Posterior cingulate gyrus (tissue), 11 donors: ENCODE results near the gene KBTBD8.

Experiments
- DNase-seq, 10 donors: peaks; one replicate each; pipeline versions ENCODE4 v3.0.0 to v3.0.0-alpha.2; 2020 to 2021; ENCODE audit warnings: mixed read lengths in 3 of 10
- intact Hi-C: fragments of 100-400 bp; cut with DNase I; formaldehyde crosslinking; loops from one replicate; pipeline ENCODE4 v1.15.1; 2023

Gene KBTBD8

DNA sequence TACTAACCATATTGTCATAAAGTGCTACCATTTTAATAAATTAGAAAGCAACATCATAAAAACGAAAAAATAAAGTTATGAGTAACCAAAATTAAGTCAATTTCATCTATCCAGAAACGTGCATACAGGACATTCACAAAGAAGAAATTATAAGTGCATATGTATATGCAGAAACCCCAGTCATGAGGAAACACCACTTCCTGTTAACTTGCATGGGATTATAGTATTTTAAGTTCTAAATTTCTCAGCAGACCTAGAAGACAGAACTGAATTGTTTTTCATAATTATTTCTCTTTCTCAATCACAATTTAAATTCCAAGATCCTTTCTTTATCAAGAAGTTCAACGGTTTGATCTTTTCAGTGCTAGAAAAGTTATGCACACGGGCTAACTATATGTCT lies 1.4 kb upstream of the KBTBD8 start:
- DNase-seq, result no peak

GRCh38 chr3:66997560-66998112 lies 471 bp upstream of the KBTBD8 start:
- DNase-seq, result peak in 5 of 10 donors; percentile 6 to 90 (median 17)
- intact Hi-C loops, result no loop called here

More for the DNA sequence above, 1.4 kb upstream of the KBTBD8 start:
- intact Hi-C loops, result no loop called here

DNA sequence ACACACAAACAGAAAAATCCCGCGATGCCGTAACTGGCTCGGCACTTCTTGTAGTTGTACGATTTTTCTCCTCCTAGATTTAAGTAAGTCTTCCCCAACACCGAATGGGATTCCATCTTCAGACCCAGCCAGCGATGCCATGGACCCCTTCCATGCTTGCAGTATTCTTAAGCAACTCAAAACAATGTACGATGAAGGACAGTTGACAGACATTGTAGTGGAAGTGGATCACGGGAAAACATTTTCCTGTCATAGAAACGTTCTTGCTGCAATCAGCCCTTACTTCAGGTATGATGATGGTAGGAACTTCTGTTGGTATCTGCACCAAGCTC lies 763 bp downstream of the KBTBD8 start:
- intact Hi-C loops, result no loop called here
- no peak for DNase-seq

- intact Hi-C loops, result no loop called here
- DNase-seq, result no peak
Measured at GRCh38 chr3:67000009-67000408, 1.9 kb downstream of the KBTBD8 start.

- no peak for DNase-seq
- intact Hi-C loops, result no loop called here
Measured at GRCh38 chr3:67001086-67001861, 3.2 kb downstream of the KBTBD8 start.

GRCh38 chr3:67005974-67006373 lies 7.9 kb downstream of the KBTBD8 start:
- no peak for DNase-seq
- intact Hi-C loops, result no loop called here

DNA sequence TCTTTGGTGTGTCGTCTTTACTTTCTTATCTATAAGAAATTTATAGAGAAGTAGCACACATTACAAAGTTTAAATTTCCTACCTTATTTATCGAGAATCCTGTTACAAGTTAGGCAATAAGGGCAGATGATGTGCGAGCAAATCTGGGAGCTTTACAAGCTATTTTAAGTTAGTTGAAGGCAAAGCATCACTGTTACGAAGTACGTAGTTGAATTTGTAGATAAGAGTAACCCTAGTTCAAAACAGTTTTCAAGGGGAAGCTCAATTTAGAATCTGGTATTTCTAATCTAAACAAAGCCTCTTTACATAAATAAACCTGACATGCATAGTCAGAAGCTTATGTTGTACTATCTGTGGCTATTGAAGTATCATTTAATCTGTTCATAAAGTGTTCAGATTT lies 8.4 kb downstream of the KBTBD8 start:
- DNase-seq, result no peak
- intact Hi-C loops, result no loop called here

DNA sequence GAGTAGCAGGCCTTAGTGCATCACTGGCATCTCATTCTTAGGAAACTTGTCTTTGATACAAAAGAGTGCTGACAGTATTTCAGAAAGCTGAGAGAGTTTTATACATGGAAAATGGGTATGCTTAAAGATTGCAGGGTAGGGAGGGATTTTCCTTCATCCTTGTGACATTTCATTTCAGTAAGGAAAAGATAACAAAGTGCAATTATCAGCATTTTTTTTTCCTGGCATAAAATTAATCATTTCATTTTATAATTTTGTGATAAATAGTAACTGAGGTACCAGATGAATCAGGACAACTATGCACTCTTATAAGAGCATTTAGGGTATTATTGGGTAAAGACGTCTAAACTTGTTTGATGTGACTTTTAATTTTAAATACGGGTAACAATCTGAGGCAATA lies 10.3 kb downstream of the KBTBD8 start:
- no peak for DNase-seq
- intact Hi-C loops, result no loop called here

- no peak for DNase-seq
- intact Hi-C loops, result no loop called here
Measured at GRCh38 chr3:67009716-67010115, 11.6 kb downstream of the KBTBD8 start.

GRCh38 chr3:67011414-67012131 lies 13.5 kb downstream of the KBTBD8 start:
- no peak for DNase-seq
- intact Hi-C loops, result no loop called here

DNA sequence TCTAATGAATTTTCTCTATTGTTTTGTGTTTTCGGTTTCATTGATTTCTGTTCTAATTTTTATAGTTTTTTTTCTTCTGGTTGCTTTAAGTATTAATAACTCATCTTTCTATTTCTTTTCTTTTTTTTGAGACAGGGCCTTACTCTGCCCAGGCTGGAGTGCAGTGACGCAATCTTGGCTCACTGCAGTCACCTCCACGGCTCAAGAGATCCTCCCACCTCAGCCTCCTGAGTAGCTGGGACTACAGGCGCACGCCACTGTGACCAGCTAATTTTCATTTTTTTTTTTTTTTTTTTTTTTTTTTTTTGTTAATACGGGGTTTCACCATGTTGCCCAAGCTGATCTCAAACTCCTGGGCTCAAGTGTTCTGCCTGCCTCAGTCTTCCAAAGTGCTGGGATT lies 14.5 kb downstream of the KBTBD8 start:
- intact Hi-C loops, result no loop called here
- DNase-seq, result no peak

DNA sequence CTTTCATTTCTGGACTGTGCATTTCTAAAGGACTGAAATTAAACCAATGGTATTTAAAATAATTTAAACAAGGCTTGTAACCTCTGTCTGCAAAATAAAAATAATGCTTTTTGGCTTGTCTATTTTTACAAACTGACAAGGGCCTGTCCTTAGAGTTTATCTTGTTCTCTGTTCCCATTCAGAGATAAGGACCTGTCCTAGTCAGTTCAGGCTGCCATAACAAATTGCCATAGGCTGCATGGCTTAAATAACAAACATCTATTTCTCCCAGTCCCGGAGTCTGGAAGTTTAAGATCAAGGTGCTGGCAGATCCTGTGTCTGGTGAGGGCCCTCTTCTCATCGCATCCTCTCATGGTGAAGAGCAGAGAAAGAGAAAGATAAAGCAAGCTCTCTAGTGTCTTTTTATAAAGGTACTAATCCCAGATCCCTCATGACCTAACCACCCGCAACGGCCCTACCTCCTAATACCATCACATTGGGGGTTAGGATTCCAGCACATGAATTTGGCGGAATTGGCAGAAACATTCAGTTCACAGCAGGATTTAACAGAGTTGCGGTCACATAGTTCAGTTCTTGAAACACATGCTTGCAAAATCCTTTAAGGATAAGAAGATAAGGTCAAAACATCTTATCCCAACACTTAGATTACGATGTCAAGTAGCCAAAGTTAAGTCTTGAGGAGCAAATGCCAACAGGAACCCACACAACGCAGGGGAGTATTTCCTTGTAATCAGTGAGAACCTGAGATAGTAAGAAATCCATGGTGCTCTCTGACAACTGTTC lies 17.8 kb downstream of the KBTBD8 start:
- intact Hi-C loops, result no loop called here
- DNase-seq, result no peak

DNA sequence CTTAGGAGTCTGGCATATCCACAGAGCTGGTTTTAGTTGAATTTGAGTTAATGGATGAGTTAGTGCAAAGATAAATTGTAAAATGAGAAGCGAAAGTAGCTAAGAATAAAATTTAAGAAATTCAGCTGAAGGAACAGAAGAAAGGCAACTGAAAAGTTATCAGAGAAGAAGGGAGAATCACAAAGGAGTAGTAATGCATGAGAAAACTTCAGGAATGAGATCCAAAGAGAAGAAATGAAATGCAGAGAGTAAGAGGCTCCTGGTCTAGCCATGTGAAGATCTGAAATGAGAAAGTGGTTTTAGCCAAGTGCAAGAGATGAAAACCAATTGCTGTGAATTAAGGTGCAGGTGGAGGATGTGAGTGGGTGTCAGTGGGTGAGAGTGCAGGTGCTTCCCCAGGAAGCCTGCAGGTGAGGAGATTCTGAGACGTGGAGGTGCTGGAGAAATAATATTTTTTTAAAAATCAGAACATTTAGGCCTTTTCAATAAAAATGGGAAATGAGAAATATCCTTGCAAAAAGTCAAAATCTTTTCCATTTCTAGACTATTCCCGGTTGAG lies 18.5 kb downstream of the KBTBD8 start:
- intact Hi-C loops, result no loop called here
- DNase-seq, result no peak

GRCh38 chr3:67017211-67017610 lies 19.1 kb downstream of the KBTBD8 start:
- no peak for DNase-seq
- intact Hi-C loops, result no loop called here

- intact Hi-C loops, result no loop called here
Measured at GRCh38 chr3:67018105-67018788, 20.1 kb downstream of the KBTBD8 start.

DNA sequence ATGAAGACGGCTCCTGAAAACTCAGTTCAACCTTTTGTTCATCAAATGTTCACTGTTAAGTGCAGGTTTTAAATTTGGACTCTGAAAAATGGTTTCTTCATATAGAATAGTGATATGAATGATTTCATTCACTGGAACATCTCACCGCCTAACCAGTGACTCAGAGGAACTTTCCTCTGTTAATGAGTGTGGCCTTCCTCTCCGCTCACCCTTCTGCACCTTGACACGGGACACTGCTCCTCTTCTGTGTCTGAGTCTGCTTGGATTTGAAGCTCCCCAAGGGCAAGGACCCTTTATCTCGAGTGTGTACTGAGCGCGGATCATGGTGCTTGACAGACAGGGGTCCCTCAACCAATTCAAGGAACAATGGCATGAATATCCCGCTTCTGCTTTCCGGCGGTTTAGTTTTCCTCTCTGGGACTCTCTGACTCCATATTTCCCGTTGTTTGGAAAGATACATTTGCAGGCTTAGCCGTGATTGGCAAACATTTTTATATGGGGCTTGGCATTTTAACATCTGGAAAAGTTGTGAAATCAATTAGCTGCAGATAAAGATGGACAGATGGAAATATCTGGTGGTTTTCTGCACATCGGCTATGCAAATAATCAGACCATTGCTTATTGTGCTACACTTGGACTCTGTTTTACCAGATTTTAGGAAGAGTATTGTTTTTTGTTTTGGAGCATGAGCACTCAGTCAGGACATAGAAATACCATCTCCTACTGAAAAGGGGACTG lies 20.9 kb downstream of the KBTBD8 start:
- intact Hi-C loops, result no loop called here
- no peak for DNase-seq

More at GRCh38 chr3:67018105-67018788, 20.1 kb downstream of the KBTBD8 start:
- DNase-seq, result no peak

DNA sequence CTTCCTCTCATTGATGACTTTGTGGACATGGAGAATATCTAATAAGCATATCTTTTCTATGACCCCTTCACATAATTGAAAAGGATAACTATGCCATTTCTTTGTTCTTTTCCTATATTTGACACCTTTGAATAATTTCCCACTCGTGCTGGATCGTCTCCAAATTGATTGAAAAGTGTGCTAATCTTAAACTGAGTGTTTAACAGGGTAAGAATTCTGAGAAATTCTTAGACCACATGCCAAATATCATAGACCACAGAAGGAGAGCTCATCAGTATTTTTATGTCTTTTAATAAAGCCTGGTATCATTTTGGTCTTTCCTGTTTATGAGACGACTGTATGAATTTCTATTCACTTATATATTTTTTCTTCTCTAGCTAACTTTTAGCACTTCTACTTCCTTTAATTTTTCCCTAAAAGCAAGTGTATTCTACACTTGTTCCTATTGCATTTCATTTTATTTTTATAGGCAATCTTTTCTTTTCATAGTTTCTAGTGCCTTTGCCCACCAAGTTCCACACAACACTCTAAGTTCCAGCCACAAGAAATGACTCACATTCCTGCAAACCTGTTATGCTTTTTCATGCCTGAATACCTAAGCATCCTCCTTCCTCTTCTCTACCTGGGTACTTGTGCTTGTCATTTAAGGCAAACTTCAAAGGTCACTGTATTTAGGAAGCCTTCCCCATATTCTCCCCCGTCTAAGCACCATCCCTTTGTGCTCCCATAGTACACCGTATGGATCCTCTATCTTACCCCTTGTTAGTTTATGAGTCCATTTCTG lies 30.1 kb downstream of the KBTBD8 start:
- intact Hi-C loops, result no loop called here

DNA sequence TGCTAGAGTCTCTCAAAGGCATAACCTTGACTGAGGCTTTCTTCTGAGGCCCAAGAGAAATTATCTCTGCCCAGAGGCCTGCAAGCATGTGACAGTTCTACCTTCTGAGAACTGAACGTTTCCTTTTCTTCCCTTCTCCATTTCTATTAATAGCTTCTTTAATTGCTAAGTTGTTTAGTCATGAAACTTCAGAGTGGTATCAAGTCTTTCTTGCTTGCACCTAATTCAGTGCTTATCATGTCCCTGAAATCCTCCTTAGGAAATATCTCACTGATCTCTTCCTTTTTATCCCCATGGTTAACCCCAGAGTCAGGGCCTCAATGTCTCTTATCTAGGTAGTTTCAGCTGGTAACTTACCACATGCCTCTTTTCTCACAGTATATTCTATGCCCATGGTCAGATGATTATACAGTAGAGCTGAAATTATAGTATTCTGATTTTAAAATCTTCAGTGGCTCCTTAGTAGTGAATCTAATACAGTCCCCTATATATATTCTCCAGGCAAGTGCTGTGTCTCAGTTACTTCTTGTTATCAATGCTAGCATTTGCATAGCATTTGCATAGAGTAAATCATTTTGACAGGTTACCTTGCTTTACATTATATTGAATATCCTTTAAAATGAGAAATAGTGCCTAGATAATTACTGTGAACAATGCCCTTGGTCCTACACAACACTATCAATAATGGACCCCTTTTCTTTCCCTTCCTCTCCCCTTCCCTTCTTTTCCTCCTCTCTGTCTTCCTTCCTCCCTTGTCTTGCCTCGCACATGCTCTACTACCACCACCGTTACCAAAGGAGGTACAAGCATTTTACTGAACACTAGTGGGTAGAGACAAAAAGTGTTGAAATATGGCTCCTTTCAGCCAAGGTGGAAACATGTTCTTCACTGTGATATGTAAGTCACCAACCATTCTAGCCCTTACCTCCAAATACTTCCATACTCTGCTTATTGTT lies 33.0 kb downstream of the KBTBD8 start:
- intact Hi-C loops, result no loop called here
- DNase-seq, result no peak

More for the DNA sequence above, 30.1 kb downstream of the KBTBD8 start:
- no peak for DNase-seq
